ENCODE results near the gene KIF3A. TPM values are rescaled to one million over a fixed set of nuclear protein-coding genes. Genes with fewer than 3 reads are reported as not detected.

KIF3A gene
- total RNA-seq, 1 donor from 2014 or later = 33.6 TPM

- no peak for TF ChIP-seq CTCF (IDR thresholded peaks at IDR 0.05; ENCODE audit: unreplicated experiment)
- Mint-ChIP-seq H3K4me1 (ENCODE audit: low read depth) (no peaks in the 10 kb centered on the region), H3K9me3 (ENCODE audit: low read depth) (no peaks in the 10 kb centered on the region), H3K27me3 (no peaks in the 10 kb centered on the region), H3K27ac (no peak overlapping the region), H3K36me3 (ENCODE audit: insufficient read depth) (no peaks in the 10 kb centered on the region), H3K4me3 (ENCODE audit: low read depth) (no peak overlapping the region)
- DNase-seq (ENCODE audit: low spot score, unreplicated experiment) = no peak
Measured at GRCh38 chr5:132681983-132682382, 55.4 kb downstream of the KIF3A start.

- no peaks in the 10 kb centered on the region for H3K9me3 Mint-ChIP-seq (ENCODE audit: low read depth)
- no peak for DNase-seq (ENCODE audit: low spot score, unreplicated experiment)
- no peak overlapping the region for H3K27ac Mint-ChIP-seq
- no peaks in the 10 kb centered on the region for H3K36me3 Mint-ChIP-seq (ENCODE audit: insufficient read depth)
- TF ChIP-seq CTCF (IDR thresholded peaks at IDR 0.05; ENCODE audit: unreplicated experiment) = no peak
- H3K27me3 Mint-ChIP-seq = peaks cover 4% of the 10 kb centered on the region
- H3K4me1 Mint-ChIP-seq (ENCODE audit: low read depth) = no peaks in the 10 kb centered on the region
- H3K4me3 Mint-ChIP-seq (ENCODE audit: low read depth) = no peak overlapping the region
Measured at GRCh38 chr5:132681476-132681831, 55.9 kb downstream of the KIF3A start.

- peaks cover 4% of the 10 kb centered on the region for H3K27me3 Mint-ChIP-seq
- no peak for DNase-seq (ENCODE audit: low spot score, unreplicated experiment)
- no peak for TF ChIP-seq CTCF (IDR thresholded peaks at IDR 0.05; ENCODE audit: unreplicated experiment)
- no peaks in the 10 kb centered on the region for H3K9me3 Mint-ChIP-seq (ENCODE audit: low read depth)
- no peaks in the 10 kb centered on the region for H3K36me3 Mint-ChIP-seq (ENCODE audit: insufficient read depth)
- H3K4me3 Mint-ChIP-seq (ENCODE audit: low read depth) = no peak overlapping the region
- no peaks in the 10 kb centered on the region for H3K4me1 Mint-ChIP-seq (ENCODE audit: low read depth)
- H3K27ac Mint-ChIP-seq = no peak overlapping the region
Measured at GRCh38 chr5:132680780-132681475, 56.4 kb downstream of the KIF3A start.

GRCh38 chr5:132679717-132680380 lies 57.5 kb downstream of the KIF3A start:
- TF ChIP-seq CTCF (IDR thresholded peaks at IDR 0.05; ENCODE audit: unreplicated experiment) = no peak
- no peak for DNase-seq (ENCODE audit: low spot score, unreplicated experiment)
- no peak overlapping the region for H3K27ac Mint-ChIP-seq
- peaks cover 7% of the 10 kb centered on the region for H3K27me3 Mint-ChIP-seq
- no peak overlapping the region for H3K4me3 Mint-ChIP-seq (ENCODE audit: low read depth)
- no peaks in the 10 kb centered on the region for H3K4me1 Mint-ChIP-seq (ENCODE audit: low read depth)
- no peaks in the 10 kb centered on the region for H3K36me3 Mint-ChIP-seq (ENCODE audit: insufficient read depth)
- no peaks in the 10 kb centered on the region for H3K9me3 Mint-ChIP-seq (ENCODE audit: low read depth)

GRCh38 chr5:132679166-132679565 lies 58.2 kb downstream of the KIF3A start:
- Mint-ChIP-seq H3K9me3 (ENCODE audit: low read depth) (no peaks in the 10 kb centered on the region), H3K27me3 (peaks cover 12% of the 10 kb centered on the region), H3K36me3 (ENCODE audit: insufficient read depth) (no peaks in the 10 kb centered on the region), H3K4me1 (ENCODE audit: low read depth) (no peaks in the 10 kb centered on the region), H3K27ac (no peak overlapping the region), H3K4me3 (ENCODE audit: low read depth) (no peak overlapping the region)
- DNase-seq (ENCODE audit: low spot score, unreplicated experiment) = no peak
- no peak for TF ChIP-seq CTCF (IDR thresholded peaks at IDR 0.05; ENCODE audit: unreplicated experiment)

All from progenitor cell of endocrine pancreas (in vitro differentiated cells).